Uterus (tissue), 4 donors: ENCODE data around the gene DHRS1. TPM values are rescaled to one million over a fixed set of nuclear protein-coding genes. Genes with fewer than 3 reads are reported as not detected.

Source experiments
- DNase-seq, 2 donors: peaks; one replicate each; pipeline ENCODE4 v3.0.0-alpha.2; 2019 to 2020
- H3K27ac ChIP-seq, 2 donors: fragments of 200-600 bp; sonication (generic); 1 replicate in 1 of 2; 2 replicates in 1 of 2; pipeline ENCODE4 v1.5.1; 2016 to 2018
- H3K27me3 ChIP-seq, 2 donors: fragments of 200-600 bp; sonication (generic); one replicate each; pipeline ENCODE4 v1.5.1; 2018 to 2019; ENCODE audit warnings: control low read depth in 1 of 2
- H3K36me3 ChIP-seq, 2 donors: fragments of 200-600 bp; sonication (generic); one replicate each; pipeline ENCODE4 v1.5.1; 2019; ENCODE audit warnings: control low read depth in 1 of 2
- H3K4me1 ChIP-seq, 2 donors: fragments of 200-600 bp; sonication (generic); one replicate each; pipeline ENCODE4 v1.5.1; 2018 to 2019; ENCODE audit warnings: control low read depth in 1 of 2
- H3K4me3 ChIP-seq, 2 donors: fragments of 200-600 bp; sonication (generic); 1 replicate in 1 of 2; 2 replicates in 1 of 2; pipeline ENCODE4 v1.5.1; 2018 to 2019; ENCODE audit warnings: mild to moderate bottlenecking in 1 of 2
- H3K9me3 ChIP-seq, 2 donors: fragments of 200-600 bp; sonication (generic); one replicate each; pipeline ENCODE4 v1.5.1; 2019; ENCODE audit warnings: control low read depth in 1 of 2
- POLR2A ChIP-seq, 2 donors: fragments of 450-650 bp; IDR thresholded peaks; one replicate each; pipeline ENCODE4 v1.6.1; 2016; ENCODE audit warnings: antibody characterized with exemption in 2 of 2, mild to moderate bottlenecking in 1 of 2, moderate library complexity in 1 of 2
- intact Hi-C: fragments of 100-400 bp; cut with DNase I; formaldehyde crosslinking; loops from one replicate; pipeline ENCODE4 v1.15.1; 2023; ENCODE audit warnings: low total_unique reads
- total RNA-seq, 4 donors: library from RNA; depleted of rRNA in 3 of 4; stranded (reverse); fragments of >200 nt in 3 of 4; gene quantifications; one replicate each; pipeline versions ENCODE4 v1.1.0 to v1.2.4, GENCODE V29; 2014 to 2023
- TF ChIP-seq, protein P1 (sequence below), 4 experiments: fragments of 200-600 bp in 2 of 4; fragments of 450-650 bp in 2 of 4; sonication (generic) in 2 of 4; IDR thresholded peaks; one replicate each; pipeline ENCODE4 v1.5.1; 2016 to 2019; ENCODE audit warnings: antibody characterized with exemption in 4 of 4, mild to moderate bottlenecking in 2 of 4, moderate library complexity in 1 of 4
- donor health status: DM: yes; HTN: yes; CAD: no.

The DHRS1 gene
- total RNA-seq, 4 donors from 2014 or later = 17.0 to 52.4 (median 37.7) TPM

DNA sequence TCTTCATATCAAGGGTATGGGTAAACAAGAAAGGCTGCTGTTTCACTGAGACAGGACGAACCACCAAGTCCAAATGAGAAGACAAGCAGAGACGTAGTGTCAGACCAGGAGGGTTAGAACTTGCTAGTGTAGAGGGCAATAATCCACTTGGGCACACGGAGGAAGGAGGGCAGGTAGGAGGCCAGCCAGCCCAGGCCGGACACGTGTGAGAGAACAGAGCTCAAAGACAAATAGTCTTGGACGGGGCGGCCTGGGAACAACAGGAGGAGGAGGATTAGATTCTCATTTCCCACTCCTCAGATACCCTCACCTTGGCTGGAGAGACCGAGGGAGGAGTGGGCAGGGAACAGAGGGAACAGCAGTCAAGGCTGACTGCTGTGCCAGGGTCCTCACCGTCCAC lies 8.8 kb downstream of the DHRS1 start:
- no peaks in the 10 kb centered on the region for H3K36me3 ChIP-seq
- TF ChIP-seq POLR2A (IDR thresholded peaks at IDR 0.05) = no peak
- TF ChIP-seq, protein P1, sequence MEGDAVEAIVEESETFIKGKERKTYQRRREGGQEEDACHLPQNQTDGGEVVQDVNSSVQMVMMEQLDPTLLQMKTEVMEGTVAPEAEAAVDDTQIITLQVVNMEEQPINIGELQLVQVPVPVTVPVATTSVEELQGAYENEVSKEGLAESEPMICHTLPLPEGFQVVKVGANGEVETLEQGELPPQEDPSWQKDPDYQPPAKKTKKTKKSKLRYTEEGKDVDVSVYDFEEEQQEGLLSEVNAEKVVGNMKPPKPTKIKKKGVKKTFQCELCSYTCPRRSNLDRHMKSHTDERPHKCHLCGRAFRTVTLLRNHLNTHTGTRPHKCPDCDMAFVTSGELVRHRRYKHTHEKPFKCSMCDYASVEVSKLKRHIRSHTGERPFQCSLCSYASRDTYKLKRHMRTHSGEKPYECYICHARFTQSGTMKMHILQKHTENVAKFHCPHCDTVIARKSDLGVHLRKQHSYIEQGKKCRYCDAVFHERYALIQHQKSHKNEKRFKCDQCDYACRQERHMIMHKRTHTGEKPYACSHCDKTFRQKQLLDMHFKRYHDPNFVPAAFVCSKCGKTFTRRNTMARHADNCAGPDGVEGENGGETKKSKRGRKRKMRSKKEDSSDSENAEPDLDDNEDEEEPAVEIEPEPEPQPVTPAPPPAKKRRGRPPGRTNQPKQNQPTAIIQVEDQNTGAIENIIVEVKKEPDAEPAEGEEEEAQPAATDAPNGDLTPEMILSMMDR (IDR thresholded peaks at IDR 0.05) = no peak

DNA sequence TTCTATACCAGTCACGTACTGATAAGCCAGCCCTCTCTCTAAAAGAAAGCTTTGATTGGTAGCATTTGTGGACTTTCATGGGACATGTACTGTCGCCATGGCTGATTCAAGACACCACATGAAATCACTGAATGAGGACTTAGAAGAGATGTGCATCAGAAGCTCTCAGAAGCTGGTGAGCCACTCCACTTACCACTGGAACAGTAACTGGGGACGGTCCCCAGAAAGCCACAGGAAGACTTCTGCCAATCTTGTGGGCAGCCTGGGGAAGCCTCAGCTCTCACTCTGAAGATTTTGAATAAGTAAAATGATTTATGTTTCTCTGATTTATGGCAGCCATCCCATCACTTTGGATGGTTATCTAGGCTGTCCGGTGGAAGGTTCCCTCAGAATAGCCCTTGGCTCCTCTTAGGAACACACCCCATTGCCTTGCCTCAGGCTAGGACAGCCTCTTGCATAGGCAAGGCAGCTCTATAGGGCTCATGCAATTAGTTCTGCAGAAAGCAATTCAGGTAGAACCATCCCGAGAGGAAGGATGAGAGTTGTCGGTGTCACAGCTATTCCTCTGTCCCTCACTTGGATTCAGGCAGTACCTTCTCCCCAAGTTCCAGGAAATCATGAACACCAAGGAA lies 9.8 kb downstream of the DHRS1 start:
- no peak for DNase-seq
- no peaks in the 10 kb centered on the region for H3K9me3 ChIP-seq
- no peak overlapping the region for H3K27ac ChIP-seq
- intact Hi-C loops = loop anchor here (10.0 kb wide), 1 partner anchor 45 kb away; the partner anchor contains the start of gene TINF2
- H3K36me3 ChIP-seq = no peaks in the 10 kb centered on the region
- H3K27me3 ChIP-seq = no peaks in the 10 kb centered on the region
- no peak overlapping the region for H3K4me3 ChIP-seq
- H3K4me1 ChIP-seq = no peaks in the 10 kb centered on the region
- TF ChIP-seq, protein P1 (IDR thresholded peaks at IDR 0.05) = no peak
- TF ChIP-seq POLR2A (IDR thresholded peaks at IDR 0.05) = no peak

More for the DNA sequence above, 8.8 kb downstream of the DHRS1 start:
- Histone ChIP-seq H3K4me3 (no peak overlapping the region), H3K27me3 (no peaks in the 10 kb centered on the region), H3K9me3 (no peaks in the 10 kb centered on the region), H3K4me1 (no peaks in the 10 kb centered on the region), H3K27ac (no peak overlapping the region)
- no peak for DNase-seq
- intact Hi-C loops = loop anchor here (10.0 kb wide), 1 partner anchor 46 kb away; the partner anchor contains the start of gene TINF2

GRCh38 chr14:24286996-24287395 lies 12.6 kb downstream of the DHRS1 start:
- no peak overlapping the region for H3K27ac ChIP-seq
- no peaks in the 10 kb centered on the region for H3K36me3 ChIP-seq
- H3K4me1 ChIP-seq = no peaks in the 10 kb centered on the region
- no peaks in the 10 kb centered on the region for H3K9me3 ChIP-seq
- intact Hi-C loops = no loop called here
- H3K27me3 ChIP-seq = no peaks in the 10 kb centered on the region
- no peak overlapping the region for H3K4me3 ChIP-seq
- no peak for DNase-seq
- no peak for TF ChIP-seq POLR2A (IDR thresholded peaks at IDR 0.05)
- TF ChIP-seq, protein P1 (IDR thresholded peaks at IDR 0.05) = no peak

- Histone ChIP-seq H3K27me3 (no peaks in the 10 kb centered on the region), H3K9me3 (no peaks in the 10 kb centered on the region), H3K4me1 (no peaks in the 10 kb centered on the region), H3K36me3 (no peaks in the 10 kb centered on the region), H3K27ac (no peak overlapping the region), H3K4me3 (no peak overlapping the region)
- no peak for TF ChIP-seq POLR2A (IDR thresholded peaks at IDR 0.05)
- TF ChIP-seq, protein P1 (IDR thresholded peaks at IDR 0.05) = no peak
- intact Hi-C loops = no loop called here
- no peak for DNase-seq
Observed at GRCh38 chr14:24285351-24285750, 14.2 kb downstream of the DHRS1 start.

DNA sequence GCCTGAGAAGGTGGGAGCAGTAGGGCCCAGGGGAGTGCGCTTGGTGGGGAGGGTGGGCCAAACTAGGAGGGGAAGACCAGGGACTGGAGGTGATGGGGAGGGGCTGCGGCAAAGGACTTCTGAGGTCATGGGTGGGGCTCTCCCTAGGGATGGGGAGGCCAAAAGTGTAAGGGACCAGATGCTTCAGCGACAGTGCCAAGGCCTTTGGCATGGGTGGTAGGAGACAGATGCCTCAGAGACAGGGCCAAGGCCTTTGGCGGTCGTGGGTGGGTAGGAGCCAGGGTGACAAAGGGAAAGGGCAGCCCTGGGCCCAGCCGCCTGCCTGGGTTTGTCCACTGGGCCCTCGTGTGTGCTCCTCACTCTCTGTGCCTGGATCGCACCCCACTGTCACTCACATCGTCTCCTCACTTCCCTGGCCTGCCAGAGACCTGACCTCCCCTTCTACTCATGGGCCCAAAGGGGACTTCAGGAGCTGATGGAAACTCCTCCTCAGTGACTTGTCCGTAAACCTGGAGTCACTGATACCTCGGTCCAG lies 15.0 kb downstream of the DHRS1 start:
- Histone ChIP-seq H3K27me3 (no peaks in the 10 kb centered on the region), H3K9me3 (no peaks in the 10 kb centered on the region), H3K27ac (no peak overlapping the region), H3K36me3 (no peaks in the 10 kb centered on the region), H3K4me3 (no peak overlapping the region), H3K4me1 (no peaks in the 10 kb centered on the region)
- TF ChIP-seq, protein P1 (IDR thresholded peaks at IDR 0.05) = no peak
- no peak for TF ChIP-seq POLR2A (IDR thresholded peaks at IDR 0.05)
- no peak for DNase-seq
- intact Hi-C loops = no loop called here
